Dermis blood vessel endothelial cell (primary cell): ENCODE measurements around the gene PRKCH. TPM values are rescaled to one million over a fixed set of nuclear protein-coding genes. Genes with fewer than 3 reads are reported as not detected.
A peak's percentile ranks its signal among the peaks of the same experiment; 100 is the strongest.
"Not testable (repeated sequence)": the region's sequence is repeated elsewhere in the genome, so short reads cannot be mapped to it uniquely, and the experiment has no call there.

Experiments
- DNase-seq: peaks from one replicate; pipeline ENCODE4 v3.0.0; 2010
- total RNA-seq: library from RNA; depleted of rRNA; stranded (reverse); fragments of >200 nt; gene quantifications from 2 replicates; pipeline ENCODE4 v1.2.3, GENCODE V29; 2014

The PRKCH gene
- total RNA-seq, 1 donor from 2014 or later, result 327 TPM

DNA sequence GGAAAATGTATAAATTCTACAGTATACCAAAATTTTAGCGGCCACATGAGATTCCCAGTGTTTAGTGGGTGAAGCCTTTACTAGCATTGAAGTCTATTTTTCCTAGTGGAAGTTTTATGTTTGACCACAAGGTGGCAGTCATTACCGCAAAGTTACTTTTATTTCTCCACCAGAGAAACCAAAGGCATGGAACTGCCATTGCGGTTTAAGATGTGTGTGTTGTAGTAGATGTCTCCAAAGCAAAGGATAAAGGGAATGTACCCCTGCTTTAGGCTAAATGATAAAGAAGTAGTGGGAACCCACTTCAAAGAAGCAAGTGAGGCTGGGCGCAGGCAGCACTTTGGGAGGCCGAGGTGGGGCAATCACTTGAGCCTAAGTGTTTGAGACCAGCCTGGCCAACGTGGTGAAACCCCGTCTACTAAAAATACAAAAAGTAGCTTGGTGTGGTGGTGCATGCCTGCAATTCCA lies 140.5 kb downstream of the PRKCH start:
- DNase-seq, result peak; percentile 82

DNA sequence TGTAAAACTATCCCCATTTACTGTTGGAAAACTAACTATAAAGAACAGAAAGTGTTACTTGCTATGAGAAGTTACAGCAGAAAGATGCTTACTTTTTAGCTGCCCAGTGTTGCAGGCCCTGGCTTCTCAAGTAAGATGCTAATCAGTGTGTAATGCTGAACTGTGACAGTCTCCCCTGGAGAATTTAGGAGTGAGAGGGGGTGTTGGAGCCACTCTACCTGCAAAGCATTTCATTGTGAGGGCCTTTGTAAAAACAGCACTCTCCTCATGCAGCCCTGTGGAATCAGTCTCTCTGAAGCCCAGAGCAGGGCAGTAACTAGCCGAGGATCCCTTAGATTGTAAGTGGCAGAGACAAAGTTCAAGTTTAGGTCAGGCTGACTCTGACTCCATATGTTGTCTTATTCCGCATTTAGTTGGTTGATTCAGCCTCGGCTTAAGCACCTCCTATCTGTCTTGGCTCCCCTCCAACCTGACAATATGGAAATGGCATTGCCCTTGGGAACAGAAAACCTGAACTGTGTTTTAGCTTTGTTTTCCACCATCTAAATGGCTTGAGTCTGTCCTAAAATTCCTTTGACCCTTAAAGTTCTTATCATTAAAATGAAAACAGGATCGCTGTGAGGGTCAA lies 141.3 kb downstream of the PRKCH start:
- peak; percentile 71 for DNase-seq

DNA sequence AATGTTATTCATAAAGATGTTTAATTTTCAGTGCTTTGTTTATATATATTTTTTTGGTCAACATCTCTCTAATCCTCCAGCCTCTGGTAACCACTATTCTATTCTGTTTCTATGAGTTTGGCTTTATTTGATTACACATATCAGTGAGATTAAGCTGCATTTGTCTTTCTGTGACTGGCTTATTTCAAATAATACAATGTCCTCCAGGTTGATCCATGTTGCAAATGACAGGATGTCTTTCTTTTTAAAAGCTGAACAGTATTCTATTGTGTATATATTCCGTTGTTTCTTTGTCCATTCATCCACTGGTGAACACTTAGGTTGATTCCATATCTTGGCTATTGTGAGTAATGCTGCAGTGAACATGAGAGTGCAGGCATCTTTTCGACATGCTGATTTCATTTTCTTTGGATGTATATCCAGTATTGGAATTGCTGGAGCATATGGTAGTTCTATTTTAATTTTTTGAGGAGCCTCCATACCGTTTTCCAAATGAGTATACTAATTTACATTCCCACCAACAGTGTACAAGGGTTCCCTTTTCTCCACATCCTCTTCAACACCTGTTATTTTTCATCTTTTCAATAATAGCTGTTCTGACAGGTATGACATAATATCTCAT lies 142.4 kb downstream of the PRKCH start:
- DNase-seq, result no peak

DNA sequence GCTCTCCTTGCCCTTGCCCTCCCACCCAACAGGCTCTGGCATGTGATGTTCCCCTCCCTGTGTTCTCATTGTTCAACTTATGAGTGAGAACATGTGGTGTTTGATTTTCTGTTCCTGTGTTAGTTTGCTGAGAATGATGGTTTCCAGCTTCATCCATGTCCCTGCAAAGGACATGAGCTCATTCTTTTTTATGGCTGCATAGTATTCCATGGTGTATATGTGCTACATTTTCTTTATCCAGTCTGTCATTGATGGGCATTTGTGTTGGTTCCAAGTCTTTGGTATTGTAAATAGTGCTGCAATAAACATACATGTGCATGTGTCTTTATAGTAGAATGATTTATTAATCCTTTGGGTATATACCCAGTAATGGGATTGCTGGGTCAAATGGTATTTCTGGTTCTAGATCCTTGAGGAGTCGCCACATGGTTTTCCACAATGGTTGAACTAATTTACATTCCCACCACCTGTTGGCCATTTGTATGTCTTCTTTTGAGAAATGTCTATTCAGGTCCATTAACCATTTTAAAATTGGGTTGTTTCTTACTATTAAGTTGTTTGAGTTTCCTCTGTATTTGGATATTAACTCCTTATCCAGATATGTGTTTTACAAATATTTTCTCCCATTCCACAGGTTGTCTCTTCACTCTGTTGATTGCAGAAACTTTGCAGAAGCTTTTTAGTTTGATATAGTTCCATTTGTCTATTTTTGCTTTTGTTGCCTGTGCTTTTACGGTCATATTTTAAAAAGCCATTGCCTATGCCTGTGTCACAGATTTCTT lies 143.4 kb downstream of the PRKCH start:
- DNase-seq, result not testable (repeated sequence)

DNA sequence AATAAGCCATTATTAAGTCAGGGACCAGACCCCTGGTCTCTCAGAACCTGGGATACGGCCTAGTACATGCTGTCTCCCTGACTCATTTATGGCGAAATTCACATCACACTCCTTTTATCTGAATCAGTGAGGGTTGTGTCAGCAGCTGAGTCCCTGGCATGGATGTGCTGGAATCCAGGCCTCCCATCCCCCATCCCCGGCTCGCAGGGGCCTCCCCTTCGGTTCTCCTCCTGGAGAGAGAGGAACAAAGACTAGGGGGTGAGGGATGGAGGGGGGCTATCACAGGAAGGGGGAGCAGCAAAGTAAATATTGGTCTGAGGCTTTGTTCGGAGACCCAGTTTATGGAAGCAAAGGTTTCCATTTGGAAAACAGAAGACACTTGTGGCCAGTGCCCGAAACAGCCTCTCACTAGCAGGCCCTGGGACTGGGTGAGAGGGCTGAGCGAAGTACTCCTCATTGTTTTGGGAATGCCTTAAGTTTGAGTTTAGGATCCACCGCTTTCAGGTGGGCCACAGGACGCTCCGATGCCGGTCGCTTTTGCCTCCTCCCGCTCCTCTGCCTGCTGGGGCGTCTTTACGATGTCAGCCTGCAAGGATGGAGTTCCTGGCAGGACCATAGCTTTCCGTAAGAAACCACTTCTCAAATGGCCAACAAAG lies 145.0 kb downstream of the PRKCH start:
- DNase-seq, result peak; percentile 58

DNA sequence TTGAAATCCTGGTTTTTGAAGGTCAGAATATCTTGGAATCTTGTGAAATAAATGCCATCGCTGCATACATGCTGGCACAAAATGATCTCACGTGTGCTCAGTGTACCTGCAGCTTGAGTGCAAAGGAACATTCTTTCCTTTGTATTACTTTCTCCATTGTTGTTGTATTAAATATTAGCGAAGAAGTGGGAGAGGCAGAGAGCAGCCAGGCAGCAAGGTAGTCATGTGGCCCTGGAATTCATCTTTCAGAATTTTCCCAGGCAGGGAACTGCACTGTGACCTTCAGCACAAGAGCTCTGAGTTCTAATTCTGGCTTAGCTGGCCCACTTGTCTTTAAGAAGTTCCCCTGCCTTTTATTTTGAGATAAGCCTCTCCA lies 145.5 kb downstream of the PRKCH start:
- DNase-seq, result no peak

DNA sequence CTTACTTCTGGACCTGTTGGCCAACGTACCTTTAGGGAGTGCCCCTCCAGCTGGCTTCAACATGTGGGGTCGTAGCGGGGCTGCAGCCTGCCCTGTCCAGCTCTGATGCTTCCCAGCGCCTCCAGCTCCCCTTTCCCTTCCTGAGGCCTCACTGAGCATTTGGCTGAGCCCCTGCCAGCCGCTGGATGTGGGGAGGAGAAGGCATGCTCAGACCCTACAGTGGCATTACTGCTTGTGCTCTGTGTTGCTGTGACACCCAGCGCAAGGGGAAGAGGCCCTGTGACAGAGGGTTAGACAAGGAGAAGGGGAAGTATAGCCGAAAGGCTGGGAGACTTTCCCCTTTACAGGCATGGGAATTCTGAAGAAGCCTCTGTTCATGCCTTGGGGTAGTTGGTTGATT lies 145.9 kb downstream of the PRKCH start:
- no peak for DNase-seq

DNA sequence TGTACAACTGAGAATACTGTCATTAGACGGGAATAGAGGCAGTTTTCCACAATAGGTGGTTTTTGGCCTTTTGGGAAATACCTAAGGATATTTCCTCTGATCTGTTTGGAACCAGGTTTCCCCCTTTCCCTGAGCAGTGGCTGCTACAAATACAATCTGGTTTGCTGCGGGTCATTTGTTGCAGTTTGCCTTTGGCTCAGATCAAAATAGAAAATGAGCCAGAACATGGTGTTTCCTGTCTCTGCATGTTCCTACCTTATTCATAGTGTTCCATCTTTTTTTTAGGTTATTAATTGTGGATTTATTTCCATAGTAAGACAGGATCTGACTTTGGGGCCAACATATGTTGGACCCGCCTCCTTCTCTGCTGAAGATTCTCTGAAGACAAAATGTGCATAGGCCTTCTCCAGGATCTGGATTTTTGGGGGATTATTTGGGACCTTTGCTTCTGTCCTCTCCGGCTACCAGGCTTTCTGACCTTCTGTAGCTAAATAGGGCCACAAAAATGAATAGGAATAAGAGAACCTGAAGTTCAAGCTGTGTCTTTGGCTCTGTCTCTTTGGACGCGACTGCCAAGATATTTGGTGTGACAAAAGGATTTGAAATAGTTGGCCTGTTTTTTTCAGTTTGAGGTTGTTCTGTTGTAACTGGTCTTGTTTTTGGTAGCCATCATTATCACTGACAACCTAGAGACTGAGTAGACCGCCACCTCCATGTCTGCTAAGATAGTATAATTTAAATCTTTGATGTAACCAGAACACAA lies 146.9 kb downstream of the PRKCH start:
- DNase-seq, result no peak

DNA sequence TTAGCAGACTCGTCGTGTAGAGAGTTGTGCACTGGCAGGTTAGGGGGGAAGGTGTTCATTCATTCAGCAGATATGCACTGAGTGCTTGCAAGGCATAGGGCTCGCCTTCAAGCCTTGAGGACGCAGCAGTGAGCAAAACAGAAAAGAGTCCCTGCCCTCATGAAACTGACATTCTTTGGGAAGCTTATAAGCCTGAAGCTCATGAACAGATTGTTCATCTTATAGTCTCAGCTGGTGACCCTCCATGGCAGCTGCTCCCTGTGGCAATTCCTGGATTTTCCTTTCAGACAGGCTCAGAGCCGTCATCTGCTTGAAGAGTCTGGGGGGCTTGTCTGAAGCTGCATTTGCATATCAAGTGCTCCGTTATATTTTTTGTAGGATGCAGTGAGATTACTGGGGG lies 148.4 kb downstream of the PRKCH start:
- DNase-seq, result no peak

DNA sequence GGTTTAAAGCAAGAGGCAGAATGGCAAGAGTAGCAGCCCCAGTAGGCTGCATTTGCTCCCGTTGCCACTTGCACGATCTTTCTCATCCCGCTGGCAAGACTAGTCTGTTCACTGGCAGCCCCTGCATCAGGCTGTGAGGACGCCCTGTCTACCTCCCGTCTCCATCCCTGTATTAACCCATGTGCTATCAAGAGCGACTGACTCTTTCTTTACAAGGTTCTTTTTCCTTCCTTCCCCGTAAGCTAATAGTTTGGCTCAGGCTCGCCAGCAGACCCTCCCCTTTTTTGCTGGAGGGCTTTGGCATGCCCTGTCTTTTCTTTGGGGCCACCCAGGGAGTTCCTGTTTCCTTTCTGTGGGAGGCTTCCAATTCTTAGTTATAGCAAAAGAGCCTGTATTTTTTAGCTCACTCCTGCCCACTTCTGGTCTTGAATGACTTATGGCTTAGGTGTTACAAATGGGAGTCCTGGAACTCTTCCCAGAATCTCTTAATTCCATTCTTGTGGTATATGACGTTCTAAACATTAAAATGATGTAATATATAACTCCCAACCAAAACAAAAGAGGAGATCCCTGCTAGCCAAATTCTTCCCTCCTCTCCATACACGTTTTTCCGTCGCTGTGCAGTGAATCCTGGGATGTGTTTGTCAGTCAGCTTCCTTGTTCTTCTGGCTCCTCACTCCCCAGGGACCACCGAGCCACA lies 149.0 kb downstream of the PRKCH start:
- DNase-seq, result peak; percentile 86

DNA sequence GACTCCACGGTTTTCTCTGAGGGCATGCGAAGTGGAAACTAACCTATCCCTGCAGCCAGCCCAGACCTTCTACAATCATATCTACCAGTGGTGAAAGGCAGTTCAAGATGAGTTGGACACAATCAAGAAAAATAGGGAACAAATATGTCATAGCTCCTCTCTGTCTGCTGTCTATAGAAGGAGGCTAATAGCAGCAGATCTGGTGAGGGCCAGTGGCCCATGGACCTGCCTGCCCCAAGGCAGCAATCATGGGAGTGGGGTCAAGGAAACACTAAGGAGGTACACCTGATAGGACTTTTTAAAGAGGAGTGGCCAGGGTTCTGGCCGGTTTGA lies 149.5 kb downstream of the PRKCH start:
- DNase-seq, result no peak

DNA sequence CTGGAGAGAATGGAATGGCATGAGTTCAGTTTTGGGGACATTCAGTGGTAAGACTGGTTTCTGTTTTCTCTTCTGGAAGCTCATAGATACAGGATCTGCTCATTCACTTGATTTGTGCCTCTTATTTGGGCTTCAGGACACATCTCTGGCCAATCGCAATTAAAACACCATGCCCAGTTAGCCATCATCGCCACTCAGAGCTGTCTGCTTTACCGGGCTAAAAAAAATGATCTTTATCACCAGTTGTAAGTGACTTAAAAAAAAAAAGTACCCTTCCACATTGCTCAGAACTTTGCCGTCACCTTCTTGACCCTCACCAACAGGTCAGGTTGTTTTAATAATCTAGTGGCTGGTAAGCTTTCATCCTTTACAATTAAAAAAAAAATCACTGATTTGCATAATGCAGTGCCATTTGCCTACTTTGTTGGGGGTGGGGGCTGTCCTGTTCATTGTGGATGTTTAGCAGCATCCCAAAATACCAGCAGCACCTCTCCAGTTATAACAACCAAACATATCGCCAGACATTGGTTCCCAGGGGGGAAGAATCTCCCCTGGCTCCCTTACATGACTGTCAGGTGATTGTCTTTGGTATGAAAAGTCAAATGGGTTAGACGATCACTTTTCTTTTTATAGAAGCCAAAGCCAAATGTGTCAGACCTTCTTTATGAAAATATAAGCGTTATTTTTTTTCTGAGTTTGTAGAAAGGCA lies 150.1 kb downstream of the PRKCH start:
- no peak for DNase-seq

DNA sequence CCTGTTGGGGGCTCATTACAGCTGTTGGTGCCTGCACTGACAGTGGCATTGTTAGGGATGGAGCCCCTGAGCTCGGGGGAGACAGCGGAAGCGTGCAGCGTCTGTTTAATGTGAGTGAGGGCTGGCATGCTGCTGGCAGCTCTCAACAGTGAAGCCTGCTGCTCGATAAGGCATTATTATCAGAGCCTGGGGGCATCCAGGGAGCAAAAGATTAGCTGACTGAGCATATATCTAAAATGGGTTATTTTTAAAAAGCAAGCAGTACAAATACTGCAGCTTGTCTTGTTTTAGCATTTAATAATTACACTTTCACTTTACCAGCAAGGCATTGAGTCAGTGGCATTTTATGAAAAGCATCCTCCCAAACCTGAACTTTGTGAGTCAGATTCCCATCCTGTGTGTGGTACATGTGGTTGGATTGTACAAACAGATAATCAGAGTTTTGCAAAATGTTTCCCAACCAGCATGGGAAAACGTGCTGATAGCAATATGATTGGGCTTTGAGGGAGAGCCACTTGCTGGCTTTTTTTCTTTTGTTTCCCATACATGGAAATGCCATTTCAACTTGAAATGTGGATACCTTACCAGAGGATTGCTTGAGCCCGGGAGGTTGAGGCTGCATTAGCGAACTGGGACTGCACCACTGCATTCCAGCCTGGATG lies 150.8 kb downstream of the PRKCH start:
- DNase-seq, result peak; percentile 91

DNA sequence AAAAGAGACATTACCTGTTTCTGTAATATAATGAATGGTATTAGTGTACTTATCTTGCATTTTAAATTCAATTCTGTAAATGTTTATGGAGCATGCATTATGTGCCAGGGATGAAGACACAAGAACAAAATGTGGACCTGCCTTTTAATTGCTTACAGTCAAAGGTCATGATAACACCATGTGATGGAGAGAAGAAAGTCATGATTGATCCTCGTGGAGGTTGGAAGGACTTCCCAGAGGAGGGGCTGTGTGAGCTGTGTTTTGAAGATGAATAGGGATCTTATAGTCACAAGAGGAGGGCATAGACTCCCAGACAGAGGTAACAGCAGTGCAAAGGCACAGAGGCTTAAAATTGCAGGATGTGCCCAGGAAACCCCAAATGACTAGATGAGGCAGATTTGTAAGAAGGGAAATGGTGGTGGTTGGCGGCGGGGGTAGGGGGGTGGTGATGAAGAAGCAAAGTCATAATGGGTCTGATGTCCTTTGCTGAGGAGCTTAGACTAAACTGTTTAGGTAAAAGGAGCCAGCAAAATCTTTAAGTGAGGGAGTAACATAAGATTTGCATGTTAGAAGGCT lies 151.5 kb downstream of the PRKCH start:
- DNase-seq, result no peak

DNA sequence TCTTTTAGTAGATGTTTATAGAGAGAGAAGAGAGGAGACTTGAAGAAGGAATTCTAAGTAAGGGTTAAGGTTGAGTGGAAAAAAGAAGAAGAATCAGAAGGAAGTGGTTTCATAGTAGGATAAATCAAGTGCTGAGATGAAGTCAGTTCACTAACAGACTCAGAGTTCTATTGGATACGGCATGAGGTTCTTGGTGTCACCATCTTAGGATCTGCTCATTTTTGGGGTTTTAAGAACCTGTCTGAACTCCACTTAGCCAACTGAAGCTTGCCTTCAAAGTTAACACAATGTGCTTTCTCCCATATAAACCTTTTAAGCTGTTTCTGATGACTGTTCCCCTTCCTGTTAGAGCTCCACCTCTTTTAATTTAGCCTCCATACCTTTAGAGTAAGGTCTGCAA lies 152.6 kb downstream of the PRKCH start:
- no peak for DNase-seq

DNA sequence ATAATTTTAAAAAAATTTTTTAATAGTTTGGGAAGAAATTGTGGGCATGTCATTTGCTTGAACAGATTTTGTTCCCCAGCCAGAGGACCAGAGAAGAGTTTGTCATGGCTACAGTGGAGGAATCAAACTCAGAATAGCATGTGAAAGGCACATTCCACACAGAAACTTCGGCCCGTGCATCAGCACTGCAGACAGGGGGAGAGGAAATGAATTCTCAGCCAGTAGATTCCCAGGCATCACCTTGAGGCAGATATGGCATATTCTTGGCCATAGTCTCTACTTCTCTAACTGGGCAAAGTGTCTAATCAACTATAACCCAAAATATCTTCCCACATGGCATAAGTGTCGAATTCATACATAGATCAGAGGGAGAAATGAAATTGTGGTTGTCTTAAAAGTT lies 153.3 kb downstream of the PRKCH start:
- no peak for DNase-seq

DNA sequence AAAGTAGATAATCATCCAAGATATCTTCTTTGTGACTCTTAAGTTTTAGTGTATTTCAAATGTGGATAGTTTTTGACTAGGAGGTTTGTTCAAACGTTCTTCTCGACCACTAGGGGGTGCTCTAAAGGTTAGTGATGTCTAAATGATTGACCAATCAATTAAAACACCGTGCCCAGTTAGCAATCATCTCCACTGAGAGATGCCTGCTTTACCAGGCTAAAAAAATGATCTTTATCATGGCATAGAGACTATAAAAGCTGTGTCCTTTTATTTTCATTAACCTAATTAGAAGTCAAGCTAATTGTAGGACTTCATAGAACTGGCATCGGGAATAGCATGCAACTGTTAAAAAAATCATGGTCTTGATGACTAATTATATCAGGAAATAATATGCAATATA lies 153.9 kb downstream of the PRKCH start:
- peak; percentile 88 for DNase-seq

DNA sequence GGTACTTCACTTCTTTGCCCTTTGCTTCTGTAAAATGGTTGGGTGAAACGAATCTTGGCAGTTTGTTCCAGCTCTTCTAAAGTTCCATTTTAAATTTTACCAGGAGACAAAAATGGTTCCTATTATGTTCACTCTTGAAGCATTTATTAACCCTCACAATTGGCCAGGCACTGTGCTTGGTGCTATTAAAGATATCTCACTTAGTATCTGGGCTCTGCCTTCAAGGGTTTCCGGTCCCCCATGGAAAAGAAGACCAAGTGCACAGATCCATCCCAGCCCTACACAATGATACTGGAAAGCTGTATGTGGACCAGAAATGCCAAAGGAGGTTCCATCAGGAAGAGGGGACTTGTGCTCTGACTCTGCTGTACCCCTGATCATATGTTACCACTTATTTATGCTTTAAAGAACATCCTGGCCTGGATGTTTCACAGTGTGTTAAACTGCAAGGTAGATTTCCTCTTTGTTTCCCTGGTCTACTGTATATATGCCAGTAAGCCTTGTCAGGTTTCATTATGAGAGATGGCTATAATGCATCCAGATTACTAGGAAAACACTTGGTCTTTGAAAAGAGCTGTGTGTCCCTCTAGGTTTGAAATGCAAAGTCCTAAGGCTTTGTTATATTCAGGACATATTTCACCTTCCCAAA lies 154.8 kb downstream of the PRKCH start:
- DNase-seq, result no peak

DNA sequence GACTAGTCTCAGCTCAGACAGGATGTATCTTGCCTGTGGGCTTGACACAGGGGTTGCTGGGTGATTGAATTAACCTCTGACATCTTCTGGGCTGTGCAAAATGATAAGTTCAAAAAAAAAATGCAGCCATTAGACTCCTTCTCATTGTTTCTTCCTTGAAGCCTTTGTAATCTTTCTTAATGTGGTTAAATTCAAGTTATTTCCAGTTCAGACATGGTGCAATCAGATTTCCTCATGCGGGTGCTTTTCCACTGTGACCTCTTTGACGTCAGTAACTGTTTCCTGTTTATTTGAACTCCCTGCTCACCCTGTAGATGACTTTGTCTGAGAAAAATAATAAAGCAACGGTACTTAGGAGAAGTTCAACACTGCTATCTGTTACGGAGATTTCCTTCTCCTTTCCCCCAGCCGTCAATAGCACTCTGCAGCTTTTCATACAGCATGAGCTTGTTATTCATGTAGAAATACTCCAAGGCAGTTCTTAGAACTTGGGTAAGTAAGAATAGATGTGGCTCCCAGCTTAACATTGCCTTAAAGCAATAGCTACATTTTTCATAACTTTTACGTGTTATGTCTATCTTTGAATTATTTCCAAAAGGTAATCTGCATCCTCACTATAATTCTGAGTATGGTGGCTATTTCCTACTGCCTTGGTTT lies 155.5 kb downstream of the PRKCH start:
- DNase-seq, result peak; percentile 98
